K562 (cell line): ENCODE results near the gene TMEM131L.

ENCODE experiments used
- EP300 ChIP-seq: IDR thresholded peaks from 2 replicates; pipeline ENCODE4 v1.6.1; 2012; ENCODE audit warnings: low read length, improper control_type of control experiment
- FOXJ2 ChIP-seq: fragments of 200-800 bp; sonication (Bioruptor generic); IDR thresholded peaks from 2 replicates; pipeline ENCODE4 v1.6.1; 2016; ENCODE audit warnings: missing genetic modification characterization, missing compliant biosample characterization
- HNRNPLL ChIP-seq: fragments of 200-400 bp; formaldehyde crosslinking; IDR thresholded peaks from 2 replicates; pipeline ENCODE4 v1.6.1; 2017; ENCODE audit warnings: low read length, low read depth, mild to moderate bottlenecking; ENCODE audit not compliant: poor library complexity, severe bottlenecking
- IRF2 ChIP-seq: sonication (generic); formaldehyde crosslinking; IDR thresholded peaks from 2 replicates; pipeline ENCODE4 v1.8.1; 2022; ENCODE audit warnings: mild to moderate bottlenecking, missing genetic modification reagents
- JUNB ChIP-seq: fragments of 450-650 bp; formaldehyde crosslinking; conservative IDR thresholded peaks from 2 replicates; pipeline ENCODE4 v1.4.0; 2020; ENCODE audit warnings: mild to moderate bottlenecking
- LARP7 ChIP-seq: fragments of 450-650 bp; IDR thresholded peaks from 2 replicates; pipeline ENCODE4 v1.6.1; 2016
- LEF1 ChIP-seq: fragments of 450-650 bp; IDR thresholded peaks from 2 replicates; pipeline ENCODE4 v1.6.1; 2016; ENCODE audit warnings: mild to moderate bottlenecking
- MAZ ChIP-seq, 2 experiments: fragments of 450-650 bp in 1 of 2; sonication (generic) in 1 of 2; formaldehyde crosslinking; IDR thresholded peaks in 1 of 2; conservative IDR thresholded peaks in 1 of 2; 2 replicates each; pipeline versions ENCODE4 v1.4.0 to v1.5.0; 2020; ENCODE audit warnings: mild to moderate bottlenecking in 1 of 2, missing genetic modification reagents in 1 of 2
- POLR2A ChIP-seq: fragments of 450-650 bp; conservative IDR thresholded peaks from 2 replicates; pipeline ENCODE4 v1.6.1; 2016
- YBX1 ChIP-seq: fragments of 450-650 bp; IDR thresholded peaks from 2 replicates; pipeline ENCODE4 v1.7.1; 2016; ENCODE audit warnings: mild to moderate bottlenecking
- ZBTB17 ChIP-seq: fragments of 450-650 bp; formaldehyde crosslinking; IDR thresholded peaks from 2 replicates; pipeline ENCODE4 v1.4.0; 2020; ENCODE audit warnings: mild to moderate bottlenecking
- ZNF583 ChIP-seq: fragments of 250-450 bp; sonication (Bioruptor Pico); IDR thresholded peaks from 2 replicates; pipeline ENCODE4 v1.4.0; 2020
- TF ChIP-seq, protein P1 (sequence below), 3 experiments: IDR thresholded peaks in 2 of 3; conservative IDR thresholded peaks in 1 of 3; 2 replicates each; pipeline ENCODE4 v1.5.1; 2011 to 2012; ENCODE audit warnings: low read length in 3 of 3, mild to moderate bottlenecking in 3 of 3, control low read depth in 2 of 3, improper control_type of control experiment in 1 of 3, inconsistent platforms in 1 of 3, low read depth in 1 of 3, mixed read lengths in 1 of 3, moderate library complexity in 1 of 3; ENCODE audit not compliant: insufficient read depth in 2 of 3
- TF ChIP-seq, protein P2 (sequence below): sonication (generic); formaldehyde crosslinking; IDR thresholded peaks from 2 replicates; pipeline ENCODE4 v1.8.0; 2022; ENCODE audit warnings: mild to moderate bottlenecking, missing genetic modification reagents

DNA sequence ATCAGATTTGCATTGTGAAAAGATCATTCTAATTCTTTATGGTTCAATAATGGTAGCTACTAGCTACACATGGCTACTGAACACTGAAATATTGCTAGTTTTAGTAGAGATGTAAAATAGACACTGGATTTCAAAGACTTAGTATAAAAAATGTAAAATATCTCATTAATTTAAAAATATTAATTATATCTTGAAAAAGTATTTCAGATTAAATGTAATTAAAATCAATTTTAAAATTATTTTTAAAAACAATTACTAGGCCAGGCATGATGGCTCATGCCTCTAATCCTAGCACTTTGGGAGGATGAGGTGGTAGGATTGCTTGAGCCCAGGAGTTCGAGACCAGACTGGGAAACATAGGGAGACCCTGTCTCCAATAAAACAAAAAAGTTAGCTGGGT, 197.5 kb downstream of the TMEM131L start:
- TF ChIP-seq, protein P1, sequence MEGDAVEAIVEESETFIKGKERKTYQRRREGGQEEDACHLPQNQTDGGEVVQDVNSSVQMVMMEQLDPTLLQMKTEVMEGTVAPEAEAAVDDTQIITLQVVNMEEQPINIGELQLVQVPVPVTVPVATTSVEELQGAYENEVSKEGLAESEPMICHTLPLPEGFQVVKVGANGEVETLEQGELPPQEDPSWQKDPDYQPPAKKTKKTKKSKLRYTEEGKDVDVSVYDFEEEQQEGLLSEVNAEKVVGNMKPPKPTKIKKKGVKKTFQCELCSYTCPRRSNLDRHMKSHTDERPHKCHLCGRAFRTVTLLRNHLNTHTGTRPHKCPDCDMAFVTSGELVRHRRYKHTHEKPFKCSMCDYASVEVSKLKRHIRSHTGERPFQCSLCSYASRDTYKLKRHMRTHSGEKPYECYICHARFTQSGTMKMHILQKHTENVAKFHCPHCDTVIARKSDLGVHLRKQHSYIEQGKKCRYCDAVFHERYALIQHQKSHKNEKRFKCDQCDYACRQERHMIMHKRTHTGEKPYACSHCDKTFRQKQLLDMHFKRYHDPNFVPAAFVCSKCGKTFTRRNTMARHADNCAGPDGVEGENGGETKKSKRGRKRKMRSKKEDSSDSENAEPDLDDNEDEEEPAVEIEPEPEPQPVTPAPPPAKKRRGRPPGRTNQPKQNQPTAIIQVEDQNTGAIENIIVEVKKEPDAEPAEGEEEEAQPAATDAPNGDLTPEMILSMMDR (IDR thresholded peaks at IDR 0.05 in 2 of 3, conservative IDR thresholded peaks at IDR 0.05 in 1 of 3; ENCODE audit: insufficient read depth in 2 of 3, low read depth in 1 of 3, low read length in 3 of 3) = no peak
- TF ChIP-seq ZNF583 (no peak), YBX1 (no peak), ZBTB17 (CRISPR knock-in tag) (no peak), LEF1 (no peak), FOXJ2 (tag) (no peak), IRF2 (CRISPR knock-in tag) (no peak), POLR2A (no peak), LARP7 (no peak), JUNB (CRISPR knock-in tag) (no peak), EP300 (no peak), HNRNPLL (no peak), MAZ (CRISPR knock-in tag; conservative IDR thresholded peaks at IDR 0.05 in 1 of 2, IDR thresholded peaks at IDR 0.05 in 1 of 2) (no peak)
- TF ChIP-seq, protein P2, sequence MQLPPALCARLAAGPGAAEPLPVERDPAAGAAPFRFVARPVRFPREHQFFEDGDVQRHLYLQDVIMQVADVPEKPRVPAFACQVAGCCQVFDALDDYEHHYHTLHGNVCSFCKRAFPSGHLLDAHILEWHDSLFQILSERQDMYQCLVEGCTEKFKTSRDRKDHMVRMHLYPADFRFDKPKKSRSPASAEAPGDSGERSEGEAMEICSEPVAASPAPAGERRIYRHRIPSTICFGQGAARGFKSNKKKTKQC = no peak
